PC-3 (cell line): ENCODE data around the gene CCDC192.

Experiments used
- EZH2phosphoT487 ChIP-seq: fragments of 300-600 bp; sonication (generic); IDR thresholded peaks from 2 replicates; pipeline ENCODE4 v1.6.1; 2018; ENCODE audit warnings: mild to moderate bottlenecking, antibody characterized with exemption, low read length, borderline replicate concordance
- TF ChIP-seq, protein P1 (sequence below): fragments of 300-600 bp; sonication (generic); conservative IDR thresholded peaks from 2 replicates; pipeline ENCODE4 v1.5.1; 2017; ENCODE audit warnings: antibody characterized with exemption, low read depth, mild to moderate bottlenecking, low read length

DNA sequence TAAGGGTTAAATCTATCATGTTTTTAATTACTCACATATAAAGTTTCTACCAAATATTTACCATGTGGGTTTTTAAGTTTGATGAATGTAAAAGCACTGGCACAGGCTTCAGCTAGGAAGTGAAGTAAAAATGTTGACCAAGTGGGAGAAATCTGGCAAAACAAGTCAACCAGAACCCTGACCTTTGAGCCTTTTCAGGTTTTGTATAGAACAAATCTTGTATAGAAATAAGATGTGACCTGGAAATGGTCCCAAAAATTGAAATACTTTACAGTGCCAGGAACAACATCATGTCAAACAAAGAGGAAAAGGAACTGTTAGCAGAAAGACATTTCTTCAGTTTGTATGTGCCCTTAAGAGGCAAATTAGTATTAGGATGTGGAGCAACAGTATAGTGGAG is 137.6 kb downstream of the CCDC192 start:
- TF ChIP-seq, protein P1, sequence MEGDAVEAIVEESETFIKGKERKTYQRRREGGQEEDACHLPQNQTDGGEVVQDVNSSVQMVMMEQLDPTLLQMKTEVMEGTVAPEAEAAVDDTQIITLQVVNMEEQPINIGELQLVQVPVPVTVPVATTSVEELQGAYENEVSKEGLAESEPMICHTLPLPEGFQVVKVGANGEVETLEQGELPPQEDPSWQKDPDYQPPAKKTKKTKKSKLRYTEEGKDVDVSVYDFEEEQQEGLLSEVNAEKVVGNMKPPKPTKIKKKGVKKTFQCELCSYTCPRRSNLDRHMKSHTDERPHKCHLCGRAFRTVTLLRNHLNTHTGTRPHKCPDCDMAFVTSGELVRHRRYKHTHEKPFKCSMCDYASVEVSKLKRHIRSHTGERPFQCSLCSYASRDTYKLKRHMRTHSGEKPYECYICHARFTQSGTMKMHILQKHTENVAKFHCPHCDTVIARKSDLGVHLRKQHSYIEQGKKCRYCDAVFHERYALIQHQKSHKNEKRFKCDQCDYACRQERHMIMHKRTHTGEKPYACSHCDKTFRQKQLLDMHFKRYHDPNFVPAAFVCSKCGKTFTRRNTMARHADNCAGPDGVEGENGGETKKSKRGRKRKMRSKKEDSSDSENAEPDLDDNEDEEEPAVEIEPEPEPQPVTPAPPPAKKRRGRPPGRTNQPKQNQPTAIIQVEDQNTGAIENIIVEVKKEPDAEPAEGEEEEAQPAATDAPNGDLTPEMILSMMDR, result no peak
- no peak for TF ChIP-seq EZH2phosphoT487
